SK-MEL-5 (cell line): ENCODE data around the gene CRYGB. TPM values are rescaled to one million over a fixed set of nuclear protein-coding genes. Genes with fewer than 3 reads are reported as not detected.
"Not testable (repeated sequence)": the region's sequence is repeated elsewhere in the genome, so short reads cannot be mapped to it uniquely, and the experiment has no call there.

Experiments used
- DNase-seq: peaks from one replicate; pipeline ENCODE4 v3.0.0-alpha.2; 2016; ENCODE audit warnings: low read depth, low spot score
- in situ Hi-C: cut with HindIII; loops from 2 replicates; pipeline ENCODE4 v1.10.0; 2016; ENCODE audit warnings: low sequenced_read_pairs, high pct_unique_total_duplicates, low pct_unique_long_range_greater_than_20kb
- total RNA-seq: library from RNA; depleted of rRNA; stranded (reverse); fragments of >200 nt; shearing (Covaris generic); gene quantifications from 2 replicates; pipeline ENCODE4 v1.2.3, GENCODE V29; 2014

Gene CRYGB
- total RNA-seq, 1 experiment from 2014 or later: not detected

GRCh38 chr2:208163489-208163888 lies 17.5 kb upstream of the CRYGB start, which contains the start of gene CRYGA:
CRYGA (minus strand) TSS chr2:208163589; CDS start chr2:208163556, 33 bp downstream.
- DNase-seq: no peak
- in situ Hi-C loops: no loop called here

DNA sequence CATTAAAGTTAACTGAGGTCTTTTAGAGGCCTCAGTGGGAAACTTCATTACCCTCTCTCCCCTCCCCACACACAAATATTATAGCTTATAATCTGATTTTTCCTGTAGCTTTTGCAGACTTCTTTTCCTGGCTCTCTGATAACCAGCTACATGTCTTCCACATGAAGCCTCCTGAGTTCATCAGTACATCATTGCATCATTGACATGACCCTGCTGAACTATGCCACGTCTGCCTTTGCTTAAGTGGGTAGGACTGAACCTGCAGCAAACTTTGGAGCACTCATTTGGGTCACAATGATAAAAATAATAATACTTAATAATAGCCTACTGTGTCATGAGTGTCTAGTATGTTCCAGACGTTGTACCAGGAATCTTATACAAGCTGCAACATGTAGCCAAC lies 10.5 kb upstream of the CRYGB start:
- in situ Hi-C loops: no loop called here
- DNase-seq: no peak

DNA sequence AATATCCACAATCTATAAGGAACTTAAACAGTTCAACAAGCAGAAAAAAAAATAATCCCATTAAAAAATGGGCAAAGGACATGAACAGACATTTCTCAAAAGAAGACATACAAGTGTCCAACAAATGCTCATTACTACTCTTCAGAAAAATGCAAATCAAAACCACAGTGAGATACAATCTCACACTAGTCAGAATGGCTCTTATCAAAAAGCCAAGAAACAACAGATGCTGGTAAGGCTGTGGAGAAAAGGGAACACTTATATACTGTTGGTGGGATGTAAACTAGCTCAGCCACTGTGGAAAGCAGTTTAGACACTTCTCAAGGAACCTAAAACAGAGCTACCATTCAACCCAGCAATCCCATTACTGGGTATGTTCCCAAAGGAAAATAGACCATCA lies 7.2 kb upstream of the CRYGB start:
- no peak for DNase-seq

GRCh38 chr2:208150956-208151355 lies 5.0 kb upstream of the CRYGB start:
- no peak for DNase-seq
- in situ Hi-C loops: no loop called here

More for the DNA sequence above, 7.2 kb upstream of the CRYGB start:
- in situ Hi-C loops: no loop called here

GRCh38 chr2:208150094-208150493 lies 4.1 kb upstream of the CRYGB start:
- in situ Hi-C loops: no loop called here
- DNase-seq: no peak

DNA sequence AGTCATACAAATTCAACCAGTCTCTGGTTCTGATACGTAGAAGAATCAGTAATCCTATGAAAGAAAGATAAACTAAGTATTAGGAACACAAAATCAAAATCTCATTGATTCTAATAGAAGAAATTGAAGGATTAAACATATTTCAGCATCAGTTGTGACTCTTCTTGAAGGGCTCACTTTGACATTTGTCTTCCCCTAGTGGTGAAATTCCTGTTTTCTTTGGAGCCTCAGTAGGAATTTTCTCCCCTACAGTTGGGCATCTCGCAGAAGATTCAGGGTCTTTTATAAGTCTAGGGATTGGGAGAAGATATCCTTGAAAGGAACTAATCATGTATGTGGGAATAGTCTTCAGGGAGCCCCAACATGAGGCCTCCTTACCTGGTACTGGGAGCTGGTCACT lies 2.8 kb upstream of the CRYGB start:
- DNase-seq: peak; percentile 43
- in situ Hi-C loops: no loop called here

DNA sequence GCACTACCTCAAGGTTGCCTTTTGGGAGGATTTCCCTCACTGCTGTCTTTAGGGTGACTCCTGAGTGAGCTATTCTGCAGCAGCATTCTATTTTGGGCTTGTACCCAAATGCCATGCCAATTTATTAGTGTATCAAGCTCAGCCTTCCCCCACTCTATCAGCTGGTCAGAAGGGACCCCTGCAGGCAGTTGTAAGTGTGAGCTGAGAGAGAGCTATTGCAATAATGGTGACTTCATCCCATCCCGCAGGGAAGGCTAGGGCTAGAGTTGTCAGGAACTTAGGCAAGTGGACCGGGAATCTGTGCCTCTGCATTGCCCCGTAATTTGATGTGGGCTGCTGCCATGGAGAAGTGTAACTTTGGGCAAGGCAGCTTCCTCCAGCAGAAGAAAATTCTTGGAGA lies 1.8 kb upstream of the CRYGB start:
- DNase-seq: peak; percentile 29
- in situ Hi-C loops: no loop called here

DNA sequence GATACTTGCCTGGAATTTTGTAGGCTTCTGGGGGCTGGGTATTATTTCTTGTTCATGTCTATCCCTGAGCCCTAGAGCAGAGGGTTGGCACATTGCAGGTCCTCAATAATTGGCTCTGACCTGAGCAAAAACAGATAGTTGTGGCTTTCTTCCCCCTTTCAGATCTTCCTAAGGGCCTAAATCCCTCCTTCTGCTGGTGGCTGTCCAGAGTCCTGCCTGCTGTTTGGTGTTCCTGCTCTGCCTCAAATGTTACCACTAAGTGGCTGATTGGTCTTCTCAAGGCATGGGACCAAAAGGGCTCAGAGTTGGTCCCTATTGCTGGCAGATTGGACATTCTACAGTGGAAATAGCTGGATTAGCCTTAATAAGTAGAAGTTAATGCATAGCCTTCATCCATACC lies 1.1 kb upstream of the CRYGB start:
- in situ Hi-C loops: no loop called here
- no peak for DNase-seq

DNA sequence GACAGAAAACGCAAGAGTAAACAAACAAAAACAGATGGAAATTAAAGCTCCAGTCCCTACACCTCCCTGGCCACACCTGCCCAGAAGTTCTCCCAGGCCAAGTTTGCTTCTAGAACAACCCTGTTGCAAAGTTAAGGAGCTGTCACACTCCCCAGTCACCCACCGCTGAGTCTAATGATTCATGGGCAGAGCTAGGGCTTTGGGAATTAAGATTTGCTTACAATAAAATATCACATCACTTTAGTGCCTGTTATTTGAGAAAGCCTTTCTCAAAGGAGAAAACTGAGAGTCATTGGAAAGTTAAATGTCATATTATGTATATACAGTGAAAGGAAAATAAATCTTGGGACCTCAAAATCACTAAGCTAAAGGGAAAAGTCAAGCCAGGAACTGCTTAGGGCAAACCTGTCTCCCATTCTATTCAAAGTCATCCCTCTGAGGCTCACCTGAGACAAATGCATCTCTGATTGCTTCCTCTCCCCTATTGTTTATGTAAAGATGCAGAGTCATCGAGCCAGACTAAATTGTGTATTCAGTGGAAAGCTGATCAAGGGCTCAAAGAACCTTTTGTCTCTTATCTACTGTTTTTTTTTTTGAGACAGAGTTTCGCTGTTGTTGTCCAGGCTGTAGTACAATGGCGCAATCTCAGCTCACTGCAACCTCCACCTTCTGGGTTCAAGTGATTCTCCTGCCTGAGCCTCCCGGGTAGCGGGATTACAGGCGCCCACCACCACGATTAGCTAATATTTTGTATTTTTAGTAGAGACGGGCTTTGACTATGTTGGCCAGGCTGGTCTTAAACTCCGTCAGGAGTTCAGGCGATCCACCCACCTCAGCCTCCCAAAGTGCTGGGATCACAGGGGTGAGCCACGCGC lies 2.8 kb downstream of the CRYGB start:
- in situ Hi-C loops: no loop called here
- peak; percentile 80 for DNase-seq

- DNase-seq: no peak
- in situ Hi-C loops: no loop called here
These were observed 3.6 kb downstream of the CRYGB start for GRCh38 chr2:208142240-208142924.

- no peak for DNase-seq
- in situ Hi-C loops: no loop called here
These were observed 6.5 kb downstream of the CRYGB start for GRCh38 chr2:208139447-208139846.

- DNase-seq, in situ Hi-C loops: not testable (repeated sequence)
These were observed 7.6 kb downstream of the CRYGB start for GRCh38 chr2:208138334-208138733.

DNA sequence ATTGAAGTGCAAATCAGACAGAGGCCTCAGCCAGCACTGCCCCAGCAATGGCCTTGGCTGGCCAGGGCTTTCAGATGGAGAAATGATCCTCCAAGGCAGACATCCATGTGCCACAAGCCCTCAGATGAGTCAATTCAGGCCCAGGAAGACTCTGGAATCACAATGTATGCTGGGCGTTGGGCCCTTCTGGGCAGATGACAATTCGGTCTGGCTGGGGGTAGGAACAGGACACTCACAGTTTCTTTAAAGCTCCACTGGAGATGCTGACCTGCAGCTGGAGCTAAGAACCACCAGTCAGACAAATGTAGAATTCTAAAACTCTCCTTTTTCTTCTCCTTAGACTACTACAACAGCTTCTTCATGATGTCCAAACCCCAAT lies 9.3 kb downstream of the CRYGB start:
- DNase-seq: no peak
- in situ Hi-C loops: no loop called here

- DNase-seq: no peak
- in situ Hi-C loops: no loop called here
These were observed 9.9 kb downstream of the CRYGB start for GRCh38 chr2:208135794-208136715.

DNA sequence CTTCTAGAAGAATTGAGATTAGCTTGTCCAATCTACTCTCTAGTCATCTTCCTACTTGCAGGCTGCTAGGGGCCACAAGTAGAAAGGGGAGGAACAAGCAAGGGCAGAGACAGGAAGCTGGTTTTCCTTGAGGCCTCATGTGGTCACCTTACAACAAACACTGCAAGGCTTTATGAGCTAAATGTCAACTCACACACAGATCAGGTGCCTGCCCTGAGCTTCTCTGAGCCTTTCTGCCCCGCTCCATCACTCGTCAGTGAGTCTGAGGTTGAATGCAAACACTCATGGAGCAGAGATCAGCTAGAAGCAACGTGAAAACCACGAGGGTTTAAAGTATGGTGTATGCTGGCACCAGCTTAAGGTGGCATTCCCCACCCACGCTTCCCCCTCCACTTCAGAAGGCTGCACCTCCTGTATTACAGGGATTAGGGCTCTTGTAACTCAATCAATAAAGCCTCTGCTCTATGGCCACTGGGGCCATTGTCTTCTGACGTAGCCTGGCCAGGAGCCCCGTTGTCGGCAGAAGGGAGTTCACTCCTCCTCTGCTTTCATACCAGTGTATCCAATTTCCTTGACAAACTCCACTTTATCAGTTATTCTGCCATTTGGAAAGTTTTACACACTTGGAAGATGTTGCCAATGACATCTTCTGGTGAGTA lies 10.9 kb downstream of the CRYGB start:
- DNase-seq: peak; percentile 98

GRCh38 chr2:208130712-208131110 lies 15.2 kb downstream of the CRYGB start:
- DNase-seq: no peak
- in situ Hi-C loops: no loop called here

More for the DNA sequence above, 10.9 kb downstream of the CRYGB start:
- in situ Hi-C loops: no loop called here
